ENCODE results near the gene WBP11.
"Not testable (repeated sequence)": the region's sequence is repeated elsewhere in the genome, so short reads cannot be mapped to it uniquely, and the experiment has no call there.

DNA sequence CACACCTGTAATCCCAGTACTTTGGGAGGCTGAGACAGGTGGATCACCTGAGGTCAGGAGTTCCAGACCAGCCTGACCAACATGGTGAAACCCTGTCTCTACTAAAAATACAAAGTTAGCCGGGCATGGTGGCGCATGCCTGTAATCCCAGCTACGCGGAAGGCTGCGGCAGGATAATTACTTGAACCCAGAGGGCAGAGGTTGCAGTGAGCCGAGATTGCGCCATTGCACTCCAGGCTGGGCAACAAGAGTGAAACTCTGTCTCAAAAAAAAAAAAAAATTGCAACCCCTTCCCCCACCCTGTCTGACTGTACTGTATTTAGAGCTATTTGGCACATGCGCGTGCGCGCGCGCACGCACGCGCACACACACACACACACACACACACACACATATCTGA, 66.8 kb downstream of the WBP11 start:
- not testable (repeated sequence) for TF ChIP-seq ZNF584 (CRISPR knock-in tag; IDR thresholded peaks at IDR 0.05; ENCODE audit: low read depth); ZNF695 (CRISPR knock-in tag; IDR thresholded peaks at IDR 0.05)
